ENCODE measurements around the gene FAM43A.

Gene FAM43A

GRCh38 chr3:194732617-194733016 is 46.9 kb downstream of the FAM43A start:
- peak; percentile 50 for DNase-seq (ENCODE audit: low read depth)
- TF ChIP-seq MYC (IDR thresholded peaks at IDR 0.05; ENCODE audit: low read depth, low read length) (no peak), MAX (IDR thresholded peaks at IDR 0.05; ENCODE audit: low read depth, low read length) (no peak), CTCF (IDR thresholded peaks at IDR 0.05; ENCODE audit: low read depth, low read length) (no peak), POLR2A (IDR thresholded peaks at IDR 0.05; ENCODE audit: extremely low read depth, insufficient read length) (no peak)

GRCh38 chr3:194736277-194736895 is 50.7 kb downstream of the FAM43A start:
- DNase-seq (ENCODE audit: low read depth) = peak; percentile 87
- no peak for TF ChIP-seq POLR2A (IDR thresholded peaks at IDR 0.05; ENCODE audit: extremely low read depth, insufficient read length)
- TF ChIP-seq MYC (IDR thresholded peaks at IDR 0.05; ENCODE audit: low read depth, low read length) = no peak
- no peak for TF ChIP-seq CTCF (IDR thresholded peaks at IDR 0.05; ENCODE audit: low read depth, low read length)
- no peak for TF ChIP-seq MAX (IDR thresholded peaks at IDR 0.05; ENCODE audit: low read depth, low read length)
- peak overlapping the region; percentile 32 for H3K4me3 ChIP-seq (ENCODE audit: low read depth, low read length)

More at GRCh38 chr3:194732617-194733016, 46.9 kb downstream of the FAM43A start:
- no peak overlapping the region for H3K4me3 ChIP-seq (ENCODE audit: low read depth, low read length)

- DNase-seq (ENCODE audit: low read depth) = peak; percentile 94
- peak; percentile 49; the same call in 1 of the 2 replicates for TF ChIP-seq MAX (IDR thresholded peaks at IDR 0.05; ENCODE audit: low read depth, low read length)
- no peak for TF ChIP-seq POLR2A (IDR thresholded peaks at IDR 0.05; ENCODE audit: extremely low read depth, insufficient read length)
- no peak for TF ChIP-seq CTCF (IDR thresholded peaks at IDR 0.05; ENCODE audit: low read depth, low read length)
- no peak for TF ChIP-seq MYC (IDR thresholded peaks at IDR 0.05; ENCODE audit: low read depth, low read length)
- peak overlapping the region; percentile 32 for H3K4me3 ChIP-seq (ENCODE audit: low read depth, low read length)
These were observed 51.4 kb downstream of the FAM43A start for GRCh38 chr3:194736896-194737600.
